Stimulated activated CD4-positive, alpha-beta T cell treated with anti-CD3 and anti-CD28 coated beads, Interleukin-4, amount 100 ng/mL, for 1 hour (primary cell): ENCODE measurements around the gene SCRN2.

Experiments used
- DNase-seq: peaks from one replicate; pipeline ENCODE4 v3.0.0-alpha.2; 2020

The SCRN2 gene

GRCh38 chr17:47871048-47871447 lies 30.0 kb upstream of the SCRN2 start:
- DNase-seq, result no peak

- no peak for DNase-seq
Measured at GRCh38 chr17:47870056-47870455, 29.0 kb upstream of the SCRN2 start.

- DNase-seq, result no peak
Measured at GRCh38 chr17:47869114-47869513, 28.0 kb upstream of the SCRN2 start.

- no peak for DNase-seq
Measured at GRCh38 chr17:47867813-47868533, 26.9 kb upstream of the SCRN2 start.

GRCh38 chr17:47866941-47867340 lies 25.9 kb upstream of the SCRN2 start:
- no peak for DNase-seq

GRCh38 chr17:47864791-47865216 lies 23.7 kb upstream of the SCRN2 start:
- no peak for DNase-seq

GRCh38 chr17:47862621-47863440 lies 21.8 kb upstream of the SCRN2 start:
- no peak for DNase-seq

- DNase-seq, result no peak
Measured at GRCh38 chr17:47860386-47860785, 19.3 kb upstream of the SCRN2 start.

GRCh38 chr17:47857551-47858455 lies 16.7 kb upstream of the SCRN2 start:
- no peak for DNase-seq

GRCh38 chr17:47856830-47857229 lies 15.8 kb upstream of the SCRN2 start:
- no peak for DNase-seq

GRCh38 chr17:47855737-47856136 lies 14.7 kb upstream of the SCRN2 start:
- no peak for DNase-seq

GRCh38 chr17:47853616-47854015 lies 12.5 kb upstream of the SCRN2 start:
- DNase-seq, result no peak

GRCh38 chr17:47852113-47852949 lies 11.3 kb upstream of the SCRN2 start:
- no peak for DNase-seq

GRCh38 chr17:47851764-47852112 lies 10.7 kb upstream of the SCRN2 start:
- no peak for DNase-seq

GRCh38 chr17:47850692-47851573 lies 9.9 kb upstream of the SCRN2 start, which contains the start of gene SP6:
Gene SP6 (minus strand): TSS chr17:47851163. CDS start chr17:47848429, 2,734 bp downstream.
- peak; percentile 75 for DNase-seq

- no peak for DNase-seq
Measured at GRCh38 chr17:47850373-47850691, 9.3 kb upstream of the SCRN2 start.

- no peak for DNase-seq
Measured at GRCh38 chr17:47848198-47848513, 7.1 kb upstream of the SCRN2 start.

GRCh38 chr17:47847341-47848197 lies 6.5 kb upstream of the SCRN2 start:
- peak; percentile 26 for DNase-seq

GRCh38 chr17:47846716-47847340 lies 5.8 kb upstream of the SCRN2 start:
- DNase-seq, result no peak

GRCh38 chr17:47845716-47846075 lies 4.6 kb upstream of the SCRN2 start:
- no peak for DNase-seq
